Activated naive CD8-positive, alpha-beta T cell (primary cell): Measurements from ENCODE around the gene SYNPO2L.
"Not testable (repeated sequence)": the region's sequence is repeated elsewhere in the genome, so short reads cannot be mapped to it uniquely, and the experiment has no call there.

Source experiments
- H3K27ac Mint-ChIP-seq: one replicate; pipeline ENCODE4 v1.8.0; 2021; ENCODE audit warnings: mixed read lengths
- H3K27me3 Mint-ChIP-seq: one replicate; pipeline ENCODE4 v1.8.0; 2021; ENCODE audit warnings: mixed read lengths
- H3K36me3 Mint-ChIP-seq: one replicate; pipeline ENCODE4 v1.8.0; 2021; ENCODE audit warnings: mixed read lengths
- H3K4me1 Mint-ChIP-seq: one replicate; pipeline ENCODE4 v1.8.0; 2021; ENCODE audit warnings: low read depth, mixed read lengths
- H3K4me3 Mint-ChIP-seq: one replicate; pipeline ENCODE4 v1.8.0; 2021; ENCODE audit warnings: mild to moderate bottlenecking, mixed read lengths
- H3K9me3 Mint-ChIP-seq: one replicate; pipeline ENCODE4 v1.8.0; 2021; ENCODE audit warnings: low read depth, mixed read lengths

The SYNPO2L gene

GRCh38 chr10:73641328-73642060 is 14.3 kb downstream of the SYNPO2L start, which contains the start of gene MYOZ1:
Gene MYOZ1, minus strand, starts transcription at chr10:73641474. Its CDS starts 1,457 bp downstream, at chr10:73640017.
- Mint-ChIP-seq H3K36me3 (no peaks in the 10 kb centered on the region), H3K4me3 (no peak within 1 kb of the TSS), H3K9me3 (no peaks in the 10 kb centered on the region), H3K4me1 (peaks cover 7% of the 10 kb centered on the region), H3K27me3 (peaks cover 2% of the 10 kb centered on the region), H3K27ac (no peak within 1 kb of the TSS)

DNA sequence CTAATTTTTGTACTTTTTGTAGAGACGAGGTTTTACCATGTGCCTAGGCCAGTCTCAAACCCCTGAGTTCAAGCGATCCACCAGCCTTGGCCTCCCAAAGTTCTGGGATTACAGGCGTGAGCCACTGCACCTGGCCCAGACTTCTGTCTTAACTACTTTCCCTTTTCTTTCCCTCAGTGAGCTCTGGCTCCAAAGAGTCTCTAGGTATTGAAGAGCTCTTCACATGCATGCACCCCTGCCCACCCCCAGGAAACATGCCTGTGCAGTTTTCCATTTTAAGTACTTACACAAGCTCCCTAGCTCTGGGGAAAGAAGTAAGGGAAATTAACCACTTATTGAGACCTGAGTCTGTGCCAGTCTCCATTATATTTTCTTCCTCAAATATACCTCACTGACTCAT is 16.5 kb downstream of the SYNPO2L start:
- Mint-ChIP-seq H3K9me3 (no peaks in the 10 kb centered on the region), H3K27ac (no peak overlapping the region), H3K4me1 (peaks cover 6% of the 10 kb centered on the region), H3K4me3 (no peak overlapping the region), H3K36me3 (no peaks in the 10 kb centered on the region), H3K27me3 (peaks cover 2% of the 10 kb centered on the region)

- H3K4me3 Mint-ChIP-seq = no peak overlapping the region
- no peak overlapping the region for H3K27ac Mint-ChIP-seq
- no peaks in the 10 kb centered on the region for H3K27me3 Mint-ChIP-seq
- H3K4me1 Mint-ChIP-seq = no peaks in the 10 kb centered on the region
- H3K9me3 Mint-ChIP-seq = no peaks in the 10 kb centered on the region
- no peaks in the 10 kb centered on the region for H3K36me3 Mint-ChIP-seq
These were observed 20.0 kb downstream of the SYNPO2L start for GRCh38 chr10:73635781-73636180.

DNA sequence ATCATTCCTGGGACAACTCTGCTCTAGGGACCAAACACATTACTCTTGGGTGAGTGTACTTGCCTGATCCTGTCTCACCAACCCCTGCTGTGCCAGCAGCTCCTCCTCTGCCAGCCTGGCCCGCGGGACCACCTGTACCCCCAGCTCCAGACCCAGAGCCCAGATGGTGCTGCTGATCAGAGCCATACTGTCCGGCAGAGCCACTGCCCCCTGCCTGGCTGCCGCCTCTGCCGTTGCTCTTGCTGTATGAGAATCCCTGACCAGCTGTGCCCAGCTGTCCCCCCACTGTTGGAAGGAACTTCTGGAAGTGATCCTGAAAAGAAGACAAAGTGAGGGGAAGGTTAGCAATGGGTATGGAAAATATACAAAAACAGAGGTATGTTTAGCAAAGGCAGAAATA is 21.4 kb downstream of the SYNPO2L start:
- Mint-ChIP-seq H3K4me1 (no peaks in the 10 kb centered on the region), H3K27ac (no peak overlapping the region), H3K9me3 (no peaks in the 10 kb centered on the region), H3K27me3 (no peaks in the 10 kb centered on the region), H3K36me3 (no peaks in the 10 kb centered on the region), H3K4me3 (no peak overlapping the region)

DNA sequence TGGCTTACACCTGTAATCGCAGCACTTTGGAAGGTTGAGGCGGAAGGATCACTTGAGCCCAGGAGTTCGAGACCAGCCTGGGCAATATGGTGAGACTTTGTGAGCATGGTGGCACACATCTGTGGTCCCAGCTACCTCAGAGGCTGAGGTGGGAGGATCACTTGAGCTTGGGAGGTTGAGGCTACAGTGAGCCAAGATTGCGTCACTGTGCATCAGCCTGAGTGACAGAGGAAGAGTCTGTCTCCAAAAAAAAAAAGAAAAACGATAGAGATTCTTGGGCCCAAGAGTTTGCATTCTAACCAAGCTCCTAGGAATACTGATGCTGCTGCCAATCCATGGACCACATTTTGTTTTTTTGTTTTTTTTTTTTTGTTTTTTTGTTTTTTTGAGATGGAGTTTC is 26.7 kb downstream of the SYNPO2L start:
- peaks cover 21% of the 10 kb centered on the region for H3K4me1 Mint-ChIP-seq
- no peaks in the 10 kb centered on the region for H3K36me3 Mint-ChIP-seq
- no peaks in the 10 kb centered on the region for H3K27me3 Mint-ChIP-seq
- H3K4me3 Mint-ChIP-seq = no peak overlapping the region
- H3K27ac Mint-ChIP-seq = no peak overlapping the region
- H3K9me3 Mint-ChIP-seq = no peaks in the 10 kb centered on the region

DNA sequence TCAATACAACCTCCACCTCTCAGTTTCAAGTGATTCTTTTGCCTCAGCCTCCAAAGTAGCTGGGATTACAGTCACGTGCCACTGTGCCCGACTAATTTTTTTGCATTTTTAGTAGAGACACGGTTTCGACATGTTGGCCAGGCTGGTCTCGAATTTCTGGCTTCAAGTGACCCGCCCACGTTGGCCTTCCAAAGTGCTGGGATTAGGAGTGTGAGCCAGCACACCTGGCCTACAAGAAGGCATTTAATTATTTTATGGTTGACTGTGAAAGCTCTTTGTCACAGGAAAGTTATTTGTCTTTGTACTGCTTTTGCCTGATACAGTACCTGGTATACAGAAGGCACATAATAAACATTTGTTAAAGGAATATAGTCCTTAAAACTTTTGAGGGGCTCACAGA is 27.4 kb downstream of the SYNPO2L start:
- H3K4me1 Mint-ChIP-seq = peaks cover 22% of the 10 kb centered on the region
- no peaks in the 10 kb centered on the region for H3K27me3 Mint-ChIP-seq
- no peaks in the 10 kb centered on the region for H3K36me3 Mint-ChIP-seq
- no peaks in the 10 kb centered on the region for H3K9me3 Mint-ChIP-seq
- no peak overlapping the region for H3K27ac Mint-ChIP-seq
- H3K4me3 Mint-ChIP-seq = no peak overlapping the region

- H3K4me3 Mint-ChIP-seq = peak overlapping the region; percentile 96
- H3K36me3 Mint-ChIP-seq = no peaks in the 10 kb centered on the region
- no peaks in the 10 kb centered on the region for H3K27me3 Mint-ChIP-seq
- H3K27ac Mint-ChIP-seq = no peak overlapping the region
- H3K9me3 Mint-ChIP-seq = no peaks in the 10 kb centered on the region
- peaks cover 22% of the 10 kb centered on the region for H3K4me1 Mint-ChIP-seq
These were observed 28.5 kb downstream of the SYNPO2L start for GRCh38 chr10:73627300-73627699.

- Mint-ChIP-seq H3K9me3 (no peaks in the 10 kb centered on the region), H3K4me3 (peak overlapping the region; percentile 96), H3K4me1 (peaks cover 22% of the 10 kb centered on the region), H3K36me3 (no peaks in the 10 kb centered on the region), H3K27me3 (no peaks in the 10 kb centered on the region), H3K27ac (peak overlapping the region; percentile 97)
These were observed 29.7 kb downstream of the SYNPO2L start for GRCh38 chr10:73625884-73626752.

DNA sequence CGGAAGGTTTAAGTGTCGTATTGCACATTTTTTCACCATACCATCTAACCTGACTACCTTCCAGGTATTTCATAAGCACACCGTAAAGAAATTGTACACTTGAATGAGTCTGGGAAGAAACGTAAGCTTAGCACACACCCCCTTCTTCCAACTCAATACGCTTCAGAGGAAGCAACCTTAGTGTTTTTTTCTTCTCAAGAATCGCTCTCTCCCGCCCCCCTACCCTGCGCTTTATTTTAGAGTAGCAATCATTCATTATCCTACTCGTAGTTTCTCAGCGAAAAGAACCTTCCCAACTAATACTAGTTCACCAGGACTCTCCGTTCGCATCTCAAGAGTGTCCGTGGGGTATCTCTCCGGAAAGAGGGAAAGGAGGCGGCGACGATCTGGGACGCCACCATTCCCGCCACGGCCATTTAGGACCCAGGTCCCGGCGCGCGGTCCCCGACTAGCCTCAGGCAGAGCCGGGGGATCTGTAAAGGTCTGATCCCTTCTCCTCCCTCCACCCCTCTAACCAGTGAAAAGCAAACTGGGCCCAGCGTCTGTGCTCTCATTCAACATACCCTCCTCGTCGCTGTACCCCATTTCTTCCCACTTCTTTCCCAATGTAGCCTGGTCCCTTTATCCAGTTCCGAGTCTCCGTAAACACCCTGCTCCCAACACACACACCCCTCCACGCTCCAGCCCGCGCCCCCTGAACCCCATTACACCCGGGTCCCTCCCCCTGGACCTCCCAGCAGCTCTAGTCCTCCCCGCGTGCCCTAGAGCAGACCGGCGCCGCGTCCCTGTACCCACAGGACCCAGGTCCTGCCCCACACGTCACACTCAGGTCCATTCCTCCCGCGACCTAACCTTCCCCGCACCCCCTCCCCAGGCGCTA is 30.6 kb downstream of the SYNPO2L start:
- peak overlapping the region; percentile 96 for H3K4me3 Mint-ChIP-seq
- peaks cover 22% of the 10 kb centered on the region for H3K4me1 Mint-ChIP-seq
- no peaks in the 10 kb centered on the region for H3K27me3 Mint-ChIP-seq
- no peaks in the 10 kb centered on the region for H3K36me3 Mint-ChIP-seq
- peak overlapping the region; percentile 97 for H3K27ac Mint-ChIP-seq
- H3K9me3 Mint-ChIP-seq = no peaks in the 10 kb centered on the region

DNA sequence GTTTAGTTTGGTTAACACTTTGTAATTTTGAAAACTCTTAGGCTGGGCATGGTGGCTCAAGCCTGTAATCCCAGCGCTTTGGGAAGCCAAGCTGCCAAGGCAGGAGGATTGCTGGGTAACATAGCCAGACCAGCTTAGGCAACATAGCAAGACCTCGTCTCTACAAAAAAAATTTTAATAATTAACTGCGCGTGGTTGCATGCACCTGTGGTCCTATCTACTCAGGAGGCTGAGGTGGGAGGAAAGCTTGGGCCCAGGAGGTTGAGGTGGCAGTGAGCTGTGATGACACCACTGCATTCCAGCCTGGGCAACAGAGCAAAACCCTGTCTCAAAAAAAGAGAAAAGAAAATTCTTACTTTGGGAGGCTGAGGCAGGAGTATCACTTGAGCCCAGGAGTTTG is 32.8 kb downstream of the SYNPO2L start:
- Mint-ChIP-seq H3K36me3 (no peaks in the 10 kb centered on the region), H3K9me3 (no peaks in the 10 kb centered on the region), H3K4me3 (no peak overlapping the region), H3K27me3 (no peaks in the 10 kb centered on the region), H3K27ac (no peak overlapping the region), H3K4me1 (peaks cover 22% of the 10 kb centered on the region)

GRCh38 chr10:73620974-73621373 is 34.9 kb downstream of the SYNPO2L start:
- H3K27ac Mint-ChIP-seq, H3K4me1 Mint-ChIP-seq, H3K9me3 Mint-ChIP-seq, H3K36me3 Mint-ChIP-seq, H3K4me3 Mint-ChIP-seq, H3K27me3 Mint-ChIP-seq: not testable (repeated sequence)

- not testable (repeated sequence) for H3K27me3 Mint-ChIP-seq, H3K4me3 Mint-ChIP-seq, H3K9me3 Mint-ChIP-seq, H3K27ac Mint-ChIP-seq, H3K36me3 Mint-ChIP-seq, H3K4me1 Mint-ChIP-seq
These were observed 38.7 kb downstream of the SYNPO2L start for GRCh38 chr10:73617143-73617542.

GRCh38 chr10:73614720-73615119 is 41.1 kb downstream of the SYNPO2L start:
- H3K27ac Mint-ChIP-seq = no peak overlapping the region
- no peaks in the 10 kb centered on the region for H3K36me3 Mint-ChIP-seq
- no peak overlapping the region for H3K4me3 Mint-ChIP-seq
- no peaks in the 10 kb centered on the region for H3K27me3 Mint-ChIP-seq
- no peaks in the 10 kb centered on the region for H3K4me1 Mint-ChIP-seq
- H3K9me3 Mint-ChIP-seq = no peaks in the 10 kb centered on the region

DNA sequence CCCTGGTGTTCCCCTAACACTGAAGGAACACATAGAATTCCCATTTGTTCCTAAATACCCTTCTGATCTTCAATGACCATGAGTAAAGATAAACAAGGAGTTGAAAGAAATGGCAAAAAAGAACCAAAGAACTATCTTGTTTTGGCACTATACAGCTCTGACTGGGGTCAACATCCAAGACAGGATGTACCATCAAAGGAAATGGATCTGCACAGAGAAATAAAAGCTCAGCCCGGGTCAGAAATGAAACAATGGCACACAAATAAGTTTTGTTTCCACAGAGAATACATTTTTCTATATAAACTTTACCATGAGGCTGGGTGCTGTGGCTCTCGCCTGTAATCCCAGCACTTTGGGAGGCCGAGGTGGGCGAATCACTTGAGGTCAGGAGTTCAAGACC is 46.7 kb downstream of the SYNPO2L start:
- Mint-ChIP-seq H3K27ac (no peak overlapping the region), H3K36me3 (peaks cover 2% of the 10 kb centered on the region), H3K4me3 (no peak overlapping the region)

GRCh38 chr10:73601486-73601921 is 54.3 kb downstream of the SYNPO2L start:
- no peaks in the 10 kb centered on the region for H3K9me3 Mint-ChIP-seq
- H3K4me1 Mint-ChIP-seq = no peaks in the 10 kb centered on the region
- H3K4me3 Mint-ChIP-seq = no peak overlapping the region
- H3K36me3 Mint-ChIP-seq = peaks cover 8% of the 10 kb centered on the region
- no peak overlapping the region for H3K27ac Mint-ChIP-seq
- H3K27me3 Mint-ChIP-seq = no peaks in the 10 kb centered on the region

More for the DNA sequence above, 46.7 kb downstream of the SYNPO2L start:
- Mint-ChIP-seq H3K9me3 (no peaks in the 10 kb centered on the region), H3K4me1 (no peaks in the 10 kb centered on the region), H3K27me3 (no peaks in the 10 kb centered on the region)
